IMR-90 (cell line): Measurements from ENCODE around the gene ROM1. TPM values are rescaled to one million over a fixed set of nuclear protein-coding genes. Genes with fewer than 3 reads are reported as not detected.

Source experiments
- ATAC-seq: fragments of 200-7000 bp; cut with Tn5 transposase; 2 replicates; pipeline ENCODE4 v1.9.1; 2020; ENCODE audit warnings: low read depth, mild to moderate bottlenecking, moderate library complexity
- BruUV-seq: library from RNA; stranded (reverse); fragments of 400-500 nt; replicated peaks from 2 replicates; lab custom pipeline; 2021; lab: Mats Ljungman, UMichigan
- CTCF ChIA-PET: fragments of 300-600 bp; formaldehyde crosslinking; extraction: SDS; loops from one replicate; lab custom pipeline; 2021; ENCODE audit warnings: antibody characterized with exemption; lab: Yijun Ruan, JAX
- POLR2A ChIA-PET: fragments of 300-600 bp; sonication (Branson Sonifier 250); formaldehyde crosslinking; loops from one replicate; lab custom pipeline; 2022; ENCODE audit warnings: antibody characterized with exemption; ENCODE audit not compliant: unreplicated experiment; lab: Charles Lee
- DNase-seq: peaks from one replicate; pipeline ENCODE4 v3.0.0; 2013
- H2AFZ ChIP-seq: replicated peaks from 2 replicates; pipeline ENCODE3; 2013; ENCODE audit warnings: low read length, mild to moderate bottlenecking; ENCODE audit not compliant: poor library complexity
- H2AK5ac ChIP-seq: 2 replicates; pipeline ENCODE4 v1.6.1; 2013; ENCODE audit warnings: low read depth, low read length, inconsistent platforms
- H2AK9ac ChIP-seq: replicated peaks from 2 replicates; pipeline ENCODE3; 2013; ENCODE audit warnings: mild to moderate bottlenecking, low read depth, low read length, moderate library complexity; ENCODE audit not compliant: poor library complexity
- H2BK120ac ChIP-seq: 2 replicates; pipeline ENCODE4 v1.6.1; 2013; ENCODE audit warnings: low read depth, low read length, inconsistent platforms
- H2BK15ac ChIP-seq: 3 replicates; pipeline ENCODE4 v1.6.1; 2013; ENCODE audit warnings: low read depth, low read length, inconsistent platforms
- H2BK20ac ChIP-seq: 2 replicates; pipeline ENCODE4 v1.6.1; 2013; ENCODE audit warnings: low read depth, mild to moderate bottlenecking, inconsistent platforms, low read length, moderate library complexity
- H2BK5ac ChIP-seq: 2 replicates; pipeline ENCODE4 v1.6.1; 2013; ENCODE audit warnings: mild to moderate bottlenecking, low read depth, low read length, inconsistent platforms; ENCODE audit not compliant: poor library complexity, severe bottlenecking
- H3K14ac ChIP-seq: replicated peaks from 2 replicates; pipeline ENCODE4 v1.6.1; 2013; ENCODE audit warnings: low read depth, low read length, inconsistent platforms
- H3K18ac ChIP-seq: 2 replicates; pipeline ENCODE4 v1.6.1; 2013; ENCODE audit warnings: low read depth, low read length, control low read depth
- H3K23ac ChIP-seq: 2 replicates; pipeline ENCODE4 v1.6.1; 2013; ENCODE audit warnings: low read depth, low read length, inconsistent platforms
- H3K27ac ChIP-seq: 2 replicates; pipeline ENCODE4 v1.5.1; 2013; ENCODE audit warnings: mild to moderate bottlenecking, control low read depth, low read length; ENCODE audit not compliant: insufficient read depth
- H3K27me3 ChIP-seq: 2 replicates; pipeline ENCODE4 v1.6.1; 2013; ENCODE audit warnings: low read length; ENCODE audit not compliant: control insufficient read depth, insufficient read depth
- H3K36me3 ChIP-seq: 2 replicates; pipeline ENCODE4 v1.6.1; 2013; ENCODE audit warnings: low read length, mixed read lengths; ENCODE audit not compliant: control insufficient read depth, insufficient read depth
- H3K4ac ChIP-seq: 2 replicates; pipeline ENCODE4 v1.6.1; 2013; ENCODE audit warnings: low read depth, low read length, inconsistent platforms
- H3K4me1 ChIP-seq: 2 replicates; pipeline ENCODE4 v1.6.1; 2013; ENCODE audit warnings: low read length, mixed read lengths; ENCODE audit not compliant: control insufficient read depth, insufficient read depth
- H3K4me2 ChIP-seq: 2 replicates; pipeline ENCODE4 v1.6.1; 2013; ENCODE audit warnings: low read depth, mild to moderate bottlenecking, control low read depth, low read length, moderate library complexity
- H3K4me3 ChIP-seq: 2 replicates; pipeline ENCODE4 v1.5.1; 2013; ENCODE audit warnings: low read depth, mild to moderate bottlenecking, control low read depth, low read length, moderate library complexity; ENCODE audit not compliant: insufficient read depth
- H3K56ac ChIP-seq: 2 replicates; pipeline ENCODE4 v1.6.1; 2013; ENCODE audit warnings: low read length, inconsistent platforms; ENCODE audit not compliant: insufficient read depth; ENCODE audit errors: extremely low read depth
- H3K79me1 ChIP-seq, 2 experiments: 2 replicates each; pipeline ENCODE4 v1.6.1; 2013; ENCODE audit warnings: low read length in 2 of 2, inconsistent platforms in 1 of 2, low read depth in 1 of 2
- H3K9ac ChIP-seq: 2 replicates; pipeline ENCODE4 v1.6.1; 2013; ENCODE audit warnings: low read depth, low read length, control low read depth
- H3K9me1 ChIP-seq: 2 replicates; pipeline ENCODE4 v1.6.1; 2013; ENCODE audit warnings: low read length, inconsistent platforms; ENCODE audit not compliant: insufficient read depth
- H3K9me3 ChIP-seq: 2 replicates; pipeline ENCODE4 v1.6.1; 2013; ENCODE audit warnings: low read length; ENCODE audit not compliant: control insufficient read depth, insufficient read depth
- H4K20me1 ChIP-seq: 2 replicates; pipeline ENCODE4 v1.6.1; 2013; ENCODE audit warnings: low read length, inconsistent platforms; ENCODE audit not compliant: insufficient read depth
- H4K5ac ChIP-seq: 2 replicates; pipeline ENCODE4 v1.6.1; 2013; ENCODE audit warnings: mild to moderate bottlenecking, low read depth, low read length, control low read depth
- H4K8ac ChIP-seq, 2 experiments: 2 replicates each; pipeline ENCODE4 v1.6.1; 2013; ENCODE audit warnings: low read depth in 2 of 2, low read length in 2 of 2, control low read depth in 1 of 2, inconsistent platforms in 1 of 2
- H4K91ac ChIP-seq: 2 replicates; pipeline ENCODE4 v1.6.1; 2013; ENCODE audit warnings: low read depth, low read length, inconsistent platforms; ENCODE audit not compliant: insufficient read depth
- RCOR1 ChIP-seq: IDR thresholded peaks from 2 replicates; pipeline ENCODE4 v1.6.1; 2012; ENCODE audit warnings: mild to moderate bottlenecking, low read length, improper control_type of control experiment; ENCODE audit not compliant: insufficient replicate concordance
- WGBS, 2 experiments: methylation state at CpG; one replicate each; pipeline versions ENCODE4 v1.1.5 to v1.1.7; 2013; ENCODE audit warnings: missing lambda C conversion rate in 2 of 2; ENCODE audit not compliant: insufficient read length in 1 of 2; ENCODE audit errors: extremely low coverage in 2 of 2; 5-methylcytosine and 5-hydroxymethylcytosine counted together
- dilution Hi-C: fragments of 300-500 bp; cut with HindIII; formaldehyde crosslinking; loops from one replicate; pipeline ENCODE4 v1.14.3; 2018; ENCODE audit warnings: low sequenced_read_pairs; ENCODE audit not compliant: unreplicated experiment
- in situ Hi-C: fragments of 300-500 bp; cut with MboI; formaldehyde crosslinking; loops from 3 replicates; pipeline ENCODE4 v1.14.3; 2019; ENCODE audit warnings: low sequenced_read_pairs, inconsistent platforms, mixed read lengths
- intact Hi-C: fragments of 100-400 bp; cut with micrococcal nuclease; formaldehyde crosslinking; loops from 2 replicates; pipeline ENCODE4 v1.10.0; 2022
- polyA plus RNA-seq, 3 experiments: library from polyadenylated mRNA; depleted of rRNA; stranded (reverse); fragments of >200 nt; gene quantifications; 2 replicates each; pipeline ENCODE4 v1.2.3, GENCODE V29; 2012; ENCODE audit warnings: low replicate concordance in 1 of 3
- total RNA-seq: library from RNA; depleted of rRNA; stranded (reverse); fragments of >200 nt; gene quantifications from 2 replicates; pipeline ENCODE4 v1.2.3, GENCODE V29; 2012

The ROM1 gene
- total and polyA plus RNA-seq, 2 of the 4 experiments (the other 2 are of a cell fraction), result 2.2 to 2.5 TPM

DNA sequence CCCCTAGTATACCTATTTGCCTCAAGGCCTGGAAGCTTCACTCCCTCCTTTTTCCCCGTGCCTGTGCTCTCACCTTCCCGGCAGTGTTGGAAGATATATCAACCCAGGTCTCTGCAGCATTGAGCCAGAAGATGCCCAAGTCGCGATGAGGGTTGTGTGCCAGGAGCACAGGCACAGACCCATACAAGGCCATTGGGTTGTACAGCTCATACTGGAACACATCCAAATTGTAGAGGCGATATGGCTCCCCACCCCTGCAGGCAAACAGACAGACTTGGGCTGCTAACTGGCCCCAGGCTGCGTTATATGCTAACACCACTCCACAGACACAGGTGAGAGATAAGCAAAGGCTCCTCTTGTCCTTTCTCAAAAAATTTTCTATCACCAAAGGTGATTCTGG, 19.4 kb downstream of the ROM1 start:
- POLR2A ChIA-PET, result no interaction called here
- no peak overlapping the region for H4K8ac ChIP-seq
- H2BK15ac ChIP-seq, result no peak overlapping the region
- H3K9me3 ChIP-seq, result no peaks in the 10 kb centered on the region
- WGBS, 2 experiments, result 96% methylated on average over 5 of the region's 6 CpGs; no CpG with 5 or more reads in 1 of the 2 experiments
- H3K18ac ChIP-seq, result no peak overlapping the region
- CTCF ChIA-PET, result no interaction called here
- no peaks in the 10 kb centered on the region for H3K27me3 ChIP-seq
- H2BK120ac ChIP-seq, result no peak overlapping the region
- H3K4me1 ChIP-seq, result no peaks in the 10 kb centered on the region
- H3K4me2 ChIP-seq, result no peak overlapping the region
- peaks cover 72% of the 10 kb centered on the region for H3K36me3 ChIP-seq
- H3K4me3 ChIP-seq, result no peak overlapping the region
- ATAC-seq (no peak), DNase-seq (no peak)
- H2AK5ac ChIP-seq, result no peak overlapping the region
- no peak overlapping the region for H3K9ac ChIP-seq
- H3K23ac ChIP-seq, result no peak overlapping the region
- in situ Hi-C loops, result no loop called here
- H4K91ac ChIP-seq, result no peak overlapping the region
- no peak overlapping the region for H2BK20ac ChIP-seq
- H2BK5ac ChIP-seq, result no peak overlapping the region
- TF ChIP-seq RCOR1, result no peak
- H4K20me1 ChIP-seq, result no peaks in the 10 kb centered on the region; the same call in 1 of the 2 replicates
- no peak overlapping the region for H2AK9ac ChIP-seq
- no peak overlapping the region for H3K56ac ChIP-seq
- dilution Hi-C loops, result no loop called here
- peaks cover 30 to 41% of the 10 kb centered on the region in 2 experiments for H3K79me1 ChIP-seq
- H2AFZ ChIP-seq, result no peak overlapping the region
- intact Hi-C loops, result no loop called here
- no peak overlapping the region for H3K4ac ChIP-seq
- H3K14ac ChIP-seq, result no peak overlapping the region
- no TSS peak for BruUV-seq
- no peak overlapping the region for H3K27ac ChIP-seq
- peaks cover 5% of the 10 kb centered on the region; the same call in 1 of the 2 replicates for H3K9me1 ChIP-seq
- no peak overlapping the region for H4K5ac ChIP-seq
